SU-DHL-6 (cell line): ENCODE results near the gene IRF1.

ENCODE experiments used
- CTCF ChIP-seq: fragments of 200-600 bp; sonication (generic); IDR thresholded peaks from one replicate; pipeline ENCODE4 v1.5.1; 2017; ENCODE audit warnings: antibody characterized with exemption, mild to moderate bottlenecking, low read length, moderate library complexity; ENCODE audit not compliant: insufficient read depth, poor library complexity, severe bottlenecking
- EZH2phosphoT487 ChIP-seq: fragments of 200-600 bp; sonication (generic), shearing (Covaris generic); conservative IDR thresholded peaks from 2 replicates; pipeline ENCODE4 v1.6.1; 2018; ENCODE audit warnings: mild to moderate bottlenecking, antibody characterized with exemption, low read length, moderate library complexity, mixed read lengths

GRCh38 chr5:132435886-132436285 lies 54.7 kb downstream of the IRF1 start:
- TF ChIP-seq CTCF (no peak), EZH2phosphoT487 (no peak)
